NCI-H2107 treated with DMSO at 0.1 percent for 48 hours (cell line): ENCODE data around the gene RXRG.

Experiments
- DNase-seq: peaks from one replicate; lab custom pipeline; 2025; ENCODE audit not compliant: unreplicated experiment; lab: John Stamatoyannopoulos, UW

RXRG gene

DNA sequence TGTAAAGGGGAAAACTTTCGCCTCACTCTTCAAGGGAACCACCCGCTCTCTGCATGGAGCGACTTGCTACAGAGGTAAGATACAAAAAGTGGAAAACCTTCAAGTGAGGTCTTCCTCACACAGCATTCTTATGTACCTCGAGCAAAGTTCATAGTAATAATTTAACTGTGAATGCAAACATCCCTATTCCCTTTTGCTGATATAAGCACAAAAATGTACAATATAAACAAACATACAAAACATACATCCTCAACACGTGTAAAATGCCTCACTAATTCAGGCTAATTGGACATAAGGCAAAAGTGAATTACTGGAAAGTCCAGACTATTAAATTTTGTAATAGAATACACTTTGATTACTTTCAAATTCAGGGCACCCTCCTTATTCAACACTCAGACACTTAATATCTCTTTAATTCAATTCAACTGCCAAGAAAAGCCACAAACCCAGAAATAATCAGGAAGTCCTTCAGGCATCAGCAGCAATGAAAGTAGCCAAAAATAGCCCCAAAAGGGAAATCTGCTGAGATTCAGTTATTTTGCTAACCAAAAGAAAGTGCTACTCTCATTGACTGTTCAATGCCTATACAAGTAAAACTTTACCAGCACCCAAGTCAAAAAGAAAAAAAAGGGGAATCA is 73.2 kb downstream of the RXRG start:
- no peak for DNase-seq

DNA sequence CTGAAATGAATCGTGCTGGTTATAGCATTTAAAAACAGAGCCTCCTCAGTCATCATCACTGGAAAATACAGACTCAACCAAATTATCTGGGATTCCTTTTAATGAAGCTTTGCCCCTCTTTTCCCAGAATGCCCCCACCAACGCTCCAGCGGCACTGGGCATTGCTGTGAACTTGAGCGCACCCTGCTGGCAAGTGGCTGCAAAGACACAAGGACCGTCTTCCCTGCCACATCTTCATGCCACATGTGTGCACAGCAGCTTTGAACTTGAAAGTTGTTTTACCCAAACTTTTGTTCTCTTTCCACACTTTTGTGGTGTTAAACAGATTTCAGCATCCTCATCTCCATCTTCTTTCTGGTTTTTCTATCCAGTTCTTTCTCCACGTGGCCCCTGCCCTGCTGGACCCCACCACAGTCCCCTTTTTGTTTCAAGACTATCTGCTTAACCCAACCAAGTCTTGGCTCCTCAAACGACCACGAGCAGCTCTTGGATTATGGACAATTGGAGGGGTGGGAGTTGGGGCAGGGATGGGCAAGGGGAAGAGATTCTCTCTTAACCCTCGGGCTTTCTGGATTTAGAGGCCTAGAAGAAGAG is 75.6 kb downstream of the RXRG start:
- no peak for DNase-seq

GRCh38 chr1:165367375-165367993 is 77.4 kb downstream of the RXRG start:
- peak; percentile 49 for DNase-seq

- DNase-seq = no peak
Observed at GRCh38 chr1:165365341-165365740, 79.6 kb downstream of the RXRG start.

- DNase-seq = no peak
Observed at GRCh38 chr1:165364568-165365133, 80.3 kb downstream of the RXRG start.

DNA sequence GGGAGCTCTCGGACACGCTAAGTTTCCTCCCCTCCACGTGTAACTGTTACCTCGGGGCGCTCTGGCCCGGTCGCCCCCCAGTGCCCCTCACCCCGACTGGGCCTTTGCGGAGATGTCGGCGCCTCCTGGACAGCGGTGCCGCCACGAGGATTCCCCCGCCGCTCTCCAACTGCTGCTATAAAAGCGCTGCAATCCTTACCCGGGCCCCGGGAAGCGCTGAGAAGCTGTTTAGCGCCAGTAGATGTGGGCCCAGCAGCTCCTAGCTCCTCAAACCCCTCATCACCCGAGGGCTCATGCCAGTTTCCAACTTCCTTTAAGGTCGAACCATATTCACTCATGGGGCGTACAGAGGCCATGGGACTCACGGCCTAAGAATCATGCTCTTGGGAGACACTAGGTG is 88.0 kb downstream of the RXRG start:
- no peak for DNase-seq

- DNase-seq = no peak
Observed at GRCh38 chr1:165355977-165356811, 88.7 kb downstream of the RXRG start, which contains the start of gene LMX1A. TSS of gene LMX1A (minus strand) at chr1:165356715. CDS start at chr1:165355559, 1,156 bp downstream.

- no peak for DNase-seq
Observed at GRCh38 chr1:165355139-165355976, 89.6 kb downstream of the RXRG start.

DNA sequence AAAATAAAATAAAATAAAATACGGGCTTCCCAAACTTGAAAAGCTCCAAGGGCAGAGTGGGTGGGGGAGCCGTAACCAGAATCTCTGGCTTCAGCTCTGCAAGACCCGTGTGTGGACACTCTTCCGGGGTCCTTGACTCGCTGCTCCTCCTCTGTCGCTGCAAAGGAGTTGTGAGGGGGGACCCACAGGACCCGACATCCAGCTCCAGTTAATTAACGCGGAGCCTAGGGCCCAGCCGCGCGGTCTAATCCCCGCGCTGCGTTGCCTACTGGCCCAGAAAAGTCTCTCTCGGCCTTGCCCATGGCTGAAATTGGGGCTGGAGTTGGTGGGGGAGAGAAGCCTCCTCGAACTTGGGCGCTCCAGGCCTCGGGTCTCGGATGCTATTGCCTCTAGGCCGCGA is 90.2 kb downstream of the RXRG start:
- DNase-seq = no peak

- no peak for DNase-seq
Observed at GRCh38 chr1:165353731-165354671, 90.9 kb downstream of the RXRG start.

GRCh38 chr1:165352442-165353293 is 92.3 kb downstream of the RXRG start:
- DNase-seq = no peak

GRCh38 chr1:165351863-165352441 is 93.0 kb downstream of the RXRG start:
- DNase-seq = no peak
